ENCODE data around the gene MOGAT2.

MOGAT2 gene

DNA sequence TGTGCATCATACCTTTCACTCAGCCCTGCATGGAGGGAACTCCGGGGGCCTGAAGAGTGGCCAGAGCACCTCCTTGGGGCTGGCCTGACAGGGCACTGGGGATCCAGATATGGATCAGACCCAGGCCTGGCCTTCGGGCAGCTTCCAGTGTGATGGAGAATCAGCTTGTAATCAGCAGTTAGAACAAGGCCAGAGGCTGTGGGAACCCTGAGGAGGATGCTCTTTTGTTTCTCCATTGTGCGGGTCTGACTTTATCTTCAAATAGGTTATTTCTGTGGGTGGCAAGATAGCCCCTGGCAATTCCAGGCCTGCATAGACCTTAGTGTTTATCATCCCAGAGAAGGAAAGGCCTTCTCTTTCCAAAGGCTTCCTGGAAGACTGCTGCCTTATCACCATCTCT is 63.2 kb downstream of the MOGAT2 start:
- DNase-seq (ENCODE audit: low spot score) = no peak

DNA sequence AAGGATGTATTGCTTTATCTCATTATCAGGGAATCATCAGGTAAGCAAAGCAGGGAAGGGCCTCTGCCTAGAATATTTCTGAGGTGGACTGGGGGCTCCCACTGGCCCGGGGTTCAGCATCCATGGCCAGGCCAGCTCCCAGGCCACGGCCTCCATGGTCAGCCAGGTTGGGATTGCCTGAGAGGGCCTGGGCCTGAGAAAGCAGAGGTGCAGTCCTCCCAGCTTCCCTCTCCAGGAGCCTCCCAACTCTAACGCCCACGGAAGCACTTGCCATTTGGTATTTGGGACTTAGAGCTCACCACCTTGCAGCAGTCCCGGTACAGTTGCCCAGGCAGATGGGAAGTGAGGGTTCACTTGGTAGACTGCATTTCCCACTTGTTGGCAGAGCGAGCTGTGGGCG is 63.7 kb downstream of the MOGAT2 start:
- no peak for DNase-seq (ENCODE audit: low spot score)

DNA sequence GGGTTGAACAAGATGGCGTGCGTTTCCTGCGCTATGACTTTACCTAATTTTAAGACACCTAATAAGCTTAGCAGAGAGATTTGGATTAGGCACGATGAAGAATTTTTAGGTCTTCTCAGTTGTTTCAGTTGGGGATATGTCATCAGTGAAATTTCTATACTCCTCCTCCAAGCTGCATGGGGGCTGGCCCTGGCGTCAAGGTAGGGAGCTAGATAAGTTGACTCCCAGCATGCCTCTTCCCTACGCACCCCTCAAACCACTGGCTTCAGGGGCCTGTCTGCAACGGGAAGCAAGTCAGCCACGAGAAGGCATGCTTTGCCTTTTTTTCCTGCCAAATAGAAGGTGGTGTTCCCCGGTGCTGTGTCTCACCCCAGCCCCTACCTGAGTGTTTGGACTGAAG is 64.2 kb downstream of the MOGAT2 start:
- no peak for DNase-seq (ENCODE audit: low spot score)

All from D341Med (cell line).